GM23338 (cell line): ENCODE measurements around the gene VILL. TPM values are rescaled to one million over a fixed set of nuclear protein-coding genes. Genes with fewer than 3 reads are reported as not detected.

Experiments
- ATAC-seq: fragments of 200-7000 bp; cut with Tn5 transposase; 3 replicates; pipeline ENCODE4 v1.9.1; 2020
- DNase-seq: peaks from one replicate; pipeline ENCODE4 v3.0.0-alpha.2; 2015; ENCODE audit warnings: low spot score
- H2AFZ ChIP-seq: fragments of 200-600 bp; sonication (generic); 2 replicates; pipeline ENCODE4 v1.8.0; 2016; ENCODE audit warnings: antibody characterized with exemption, mild to moderate bottlenecking, moderate library complexity
- H3F3A ChIP-seq: fragments of 200-600 bp; sonication (generic); replicated peaks from 2 replicates; pipeline ENCODE4 v1.8.0; 2017; ENCODE audit warnings: antibody characterized with exemption, mixed run types, low read depth
- H3K27ac ChIP-seq: fragments of 200-600 bp; sonication (generic); 2 replicates; pipeline ENCODE4 v1.6.1; 2016; ENCODE audit warnings: low read depth
- H3K27me3 ChIP-seq: fragments of 200-600 bp; sonication (generic); 2 replicates; pipeline ENCODE4 v1.8.0; 2016; ENCODE audit warnings: mild to moderate bottlenecking, mixed run types, moderate library complexity; ENCODE audit not compliant: insufficient read depth
- H3K36me3 ChIP-seq: fragments of 200-600 bp; sonication (generic); 2 replicates; pipeline ENCODE4 v1.8.0; 2016; ENCODE audit warnings: mild to moderate bottlenecking; ENCODE audit not compliant: insufficient read depth
- H3K4me1 ChIP-seq: fragments of 200-600 bp; sonication (generic); 2 replicates; pipeline ENCODE4 v1.8.0; 2016; ENCODE audit warnings: mild to moderate bottlenecking, moderate library complexity; ENCODE audit not compliant: insufficient read depth
- H3K4me2 ChIP-seq: fragments of 200-600 bp; sonication (generic); 2 replicates; pipeline ENCODE4 v1.7.1; 2017; ENCODE audit warnings: mixed run types
- H3K4me3 ChIP-seq: fragments of 200-600 bp; sonication (generic); 2 replicates; pipeline ENCODE4 v1.6.1; 2016; ENCODE audit warnings: mixed run types
- H3K79me2 ChIP-seq: fragments of 200-600 bp; sonication (generic); replicated peaks from 2 replicates; pipeline ENCODE4 v1.8.0; 2017; ENCODE audit warnings: mild to moderate bottlenecking; ENCODE audit not compliant: insufficient read depth
- H3K9me2 ChIP-seq: fragments of 200-600 bp; sonication (generic); 2 replicates; pipeline ENCODE4 v1.8.0; 2017; ENCODE audit not compliant: insufficient read depth
- H4K20me1 ChIP-seq: fragments of 200-600 bp; sonication (generic); replicated peaks from 2 replicates; pipeline ENCODE4 v1.8.0; 2017; ENCODE audit warnings: mild to moderate bottlenecking; ENCODE audit not compliant: insufficient read depth
- H3K27ac Mint-ChIP-seq: 2 replicates; pipeline ENCODE4 v1.8.0; 2020; ENCODE audit warnings: inconsistent platforms, mild to moderate bottlenecking, moderate library complexity, mixed read lengths
- H3K27me3 Mint-ChIP-seq: 3 replicates; pipeline ENCODE4 v1.8.0; 2022; ENCODE audit warnings: low read depth, mild to moderate bottlenecking, moderate library complexity, mixed read lengths, inconsistent platforms; ENCODE audit not compliant: insufficient read depth, poor library complexity
- H3K36me3 Mint-ChIP-seq: 3 replicates; pipeline ENCODE4 v1.8.0; 2021; ENCODE audit warnings: low read depth, mild to moderate bottlenecking, inconsistent platforms, moderate library complexity, mixed read lengths
- H3K4me1 Mint-ChIP-seq: 3 replicates; pipeline ENCODE4 v1.8.0; 2020; ENCODE audit warnings: mild to moderate bottlenecking, inconsistent platforms, mixed read lengths
- H3K4me3 Mint-ChIP-seq: 3 replicates; pipeline ENCODE4 v1.8.0; 2021; ENCODE audit warnings: moderate library complexity, mild to moderate bottlenecking, inconsistent platforms, mixed read lengths
- H3K9me3 Mint-ChIP-seq: 3 replicates; pipeline ENCODE4 v1.8.0; 2020; ENCODE audit warnings: moderate library complexity, mild to moderate bottlenecking, inconsistent platforms, mixed read lengths
- CTCF ChIP-seq, 2 experiments: fragments of 200-600 bp in 1 of 2; sonication (generic) in 1 of 2; conservative IDR thresholded peaks; 2 replicates each; pipeline versions ENCODE4 v1.5.1 to v1.6.1; 2016 to 2017; ENCODE audit warnings: antibody characterized with exemption in 2 of 2, low read depth in 2 of 2, mild to moderate bottlenecking in 2 of 2, moderate library complexity in 1 of 2
- ETS1 ChIP-seq: IDR thresholded peaks from 2 replicates; pipeline ENCODE4 v1.6.1; 2016; ENCODE audit warnings: antibody characterized with exemption
- EZH2 ChIP-seq: fragments of 200-600 bp; sonication (generic); IDR thresholded peaks from one replicate; pipeline ENCODE4 v1.8.0; 2017; ENCODE audit warnings: antibody characterized with exemption, mild to moderate bottlenecking, low read depth; ENCODE audit not compliant: unreplicated experiment
- JUNB ChIP-seq: IDR thresholded peaks from one replicate; pipeline ENCODE4 v1.6.1; 2016; ENCODE audit warnings: antibody characterized with exemption; ENCODE audit not compliant: unreplicated experiment
- NANOG ChIP-seq: IDR thresholded peaks from 2 replicates; pipeline ENCODE4 v1.6.1; 2016; ENCODE audit warnings: antibody characterized with exemption, borderline replicate concordance
- microRNA-seq: library from miRNA; unstranded; fragments of <30 nt; microRNA quantifications from one replicate; pipeline ENCODE4, GENCODE V29; 2017
- polyA plus RNA-seq: library from polyadenylated mRNA; unstranded; fragments of >200 nt; fragmentation: Nextera tagmentation; extraction: Ambion mirVana; gene quantifications from 2 replicates; pipeline ENCODE4 v1.2.1, GENCODE V29; 2016
- small RNA-seq: library from RNA; depleted of rRNA; stranded (forward); fragments of <200 nt; gene quantifications from one replicate; pipeline ENCODE3, GENCODE V24; 2014; ENCODE audit warnings: low replicate concordance
- total RNA-seq: library from RNA; depleted of rRNA; stranded (reverse); fragments of >200 nt; shearing (Covaris generic); gene quantifications from 2 replicates; pipeline ENCODE4 v1.2.3, GENCODE V29; 2014; rRNA removed
- TF ChIP-seq, protein P1 (sequence below): IDR thresholded peaks from one replicate; pipeline ENCODE4 v1.6.1; 2018; ENCODE audit warnings: antibody characterized with exemption; ENCODE audit not compliant: unreplicated experiment

Gene VILL
- total and polyA plus RNA-seq, 2 experiments from 2014 or later: 2.7 to 9.8 TPM

DNA sequence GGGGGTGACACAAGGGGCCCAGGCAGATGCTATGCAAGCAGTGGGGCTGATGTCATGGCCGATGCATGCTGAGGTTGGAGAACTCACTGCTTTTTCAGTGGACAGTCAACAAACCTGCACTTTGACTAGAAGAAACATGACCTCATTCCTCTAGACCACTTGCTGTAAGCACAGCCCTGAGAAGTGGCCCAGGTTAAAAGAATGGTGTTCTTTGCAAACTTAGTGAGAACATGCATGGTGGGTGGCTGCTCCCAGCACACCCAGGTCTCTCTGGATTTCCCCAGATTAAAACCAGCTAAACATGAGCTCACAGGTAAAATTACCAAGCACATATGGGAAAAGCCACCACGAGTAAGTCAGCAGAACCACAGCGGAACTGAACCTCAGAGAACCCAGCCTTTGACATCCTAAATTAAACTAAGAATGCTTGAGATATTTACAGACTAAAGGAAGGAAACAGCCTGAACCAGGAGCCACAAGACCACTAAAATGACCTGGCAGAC lies 64.0 kb downstream of the VILL start:
- H2AFZ ChIP-seq: no peak overlapping the region
- H3K4me3 ChIP-seq: no peak overlapping the region
- H4K20me1 ChIP-seq: no peaks in the 10 kb centered on the region
- no peaks in the 10 kb centered on the region; the same call in 2 of the 3 replicates for H3K4me1 Mint-ChIP-seq
- no peaks in the 10 kb centered on the region for H3F3A ChIP-seq
- H3K27ac ChIP-seq: no peak overlapping the region
- TF ChIP-seq ETS1 (no peak), JUNB (no peak), NANOG (no peak), CTCF (conservative IDR thresholded peaks at IDR 0.05; ENCODE audit: low read depth in 2 of 2) (no peak), EZH2 (no peak)
- TF ChIP-seq, protein P1, sequence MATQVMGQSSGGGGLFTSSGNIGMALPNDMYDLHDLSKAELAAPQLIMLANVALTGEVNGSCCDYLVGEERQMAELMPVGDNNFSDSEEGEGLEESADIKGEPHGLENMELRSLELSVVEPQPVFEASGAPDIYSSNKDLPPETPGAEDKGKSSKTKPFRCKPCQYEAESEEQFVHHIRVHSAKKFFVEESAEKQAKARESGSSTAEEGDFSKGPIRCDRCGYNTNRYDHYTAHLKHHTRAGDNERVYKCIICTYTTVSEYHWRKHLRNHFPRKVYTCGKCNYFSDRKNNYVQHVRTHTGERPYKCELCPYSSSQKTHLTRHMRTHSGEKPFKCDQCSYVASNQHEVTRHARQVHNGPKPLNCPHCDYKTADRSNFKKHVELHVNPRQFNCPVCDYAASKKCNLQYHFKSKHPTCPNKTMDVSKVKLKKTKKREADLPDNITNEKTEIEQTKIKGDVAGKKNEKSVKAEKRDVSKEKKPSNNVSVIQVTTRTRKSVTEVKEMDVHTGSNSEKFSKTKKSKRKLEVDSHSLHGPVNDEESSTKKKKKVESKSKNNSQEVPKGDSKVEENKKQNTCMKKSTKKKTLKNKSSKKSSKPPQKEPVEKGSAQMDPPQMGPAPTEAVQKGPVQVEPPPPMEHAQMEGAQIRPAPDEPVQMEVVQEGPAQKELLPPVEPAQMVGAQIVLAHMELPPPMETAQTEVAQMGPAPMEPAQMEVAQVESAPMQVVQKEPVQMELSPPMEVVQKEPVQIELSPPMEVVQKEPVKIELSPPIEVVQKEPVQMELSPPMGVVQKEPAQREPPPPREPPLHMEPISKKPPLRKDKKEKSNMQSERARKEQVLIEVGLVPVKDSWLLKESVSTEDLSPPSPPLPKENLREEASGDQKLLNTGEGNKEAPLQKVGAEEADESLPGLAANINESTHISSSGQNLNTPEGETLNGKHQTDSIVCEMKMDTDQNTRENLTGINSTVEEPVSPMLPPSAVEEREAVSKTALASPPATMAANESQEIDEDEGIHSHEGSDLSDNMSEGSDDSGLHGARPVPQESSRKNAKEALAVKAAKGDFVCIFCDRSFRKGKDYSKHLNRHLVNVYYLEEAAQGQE: no peak
- H3K4me1 ChIP-seq: no peaks in the 10 kb centered on the region
- no peaks in the 10 kb centered on the region for H3K79me2 ChIP-seq
- peaks cover 7% of the 10 kb centered on the region; the same call in 1 of the 2 replicates for H3K9me2 ChIP-seq
- H3K4me3 Mint-ChIP-seq: no peak overlapping the region
- no peak overlapping the region for H3K4me2 ChIP-seq
- H3K27me3 ChIP-seq: no peaks in the 10 kb centered on the region
- H3K27ac Mint-ChIP-seq: no peak overlapping the region
- peaks cover 11% of the 10 kb centered on the region; the same call in 2 of the 3 replicates for H3K36me3 Mint-ChIP-seq
- H3K27me3 Mint-ChIP-seq: peaks cover 2% of the 10 kb centered on the region
- ATAC-seq: no peak
- no peak for DNase-seq
- H3K9me3 Mint-ChIP-seq: peaks cover 25% of the 10 kb centered on the region
- H3K36me3 ChIP-seq: no peaks in the 10 kb centered on the region; the same call in 1 of the 2 replicates

Small RNA genes lying within 50 kb of the gene (microRNA-seq; reads per million reads assigned to microRNA genes)
- 2.0 reads per million for gene MIR26A1

Small RNA genes lying within 50 kb of the gene (small RNA-seq; reads per million reads assigned to genes)
- gene MIR26A1 (0.20 reads per million), gene RF00019 (not detected)

Other genes starting within 250 kb of the VILL start
- 41.2 and 42.0 TPM in 2 replicates for gene CTDSPL, start 128.9 kb upstream of the VILL start, total RNA-seq
- 23.2 and 23.8 TPM in 2 replicates for gene CTDSPL, start 128.9 kb upstream of the VILL start, polyA plus RNA-seq
- 21.3 and 24.4 TPM in 2 replicates for gene PLCD1, start 38.9 kb downstream of the VILL start, total RNA-seq
- 15.3 and 16.0 TPM in 2 replicates for gene PLCD1, start 38.9 kb downstream of the VILL start, polyA plus RNA-seq
- gene DLEC1, start 48.4 kb downstream of the VILL start, total RNA-seq: 0.19 and 0.31 TPM in 2 replicates
- gene DLEC1, start 48.4 kb downstream of the VILL start, polyA plus RNA-seq: 0.66 and 0.71 TPM in 2 replicates
- 21.4 and 23.2 TPM in 2 replicates for gene ACAA1, start 146.3 kb downstream of the VILL start, total RNA-seq
- gene ACAA1, start 146.3 kb downstream of the VILL start, polyA plus RNA-seq: 25.9 and 26.6 TPM in 2 replicates
- 26.0 and 42.6 TPM in 2 replicates for gene MYD88, start 147.9 kb downstream of the VILL start, total RNA-seq
- 14.4 and 15.5 TPM in 2 replicates for gene MYD88, start 147.9 kb downstream of the VILL start, polyA plus RNA-seq
- 39.3 and 41.1 TPM in 2 replicates for gene OXSR1, start 174.8 kb downstream of the VILL start, total RNA-seq
- gene OXSR1, start 174.8 kb downstream of the VILL start, polyA plus RNA-seq: 15.5 and 16.0 TPM in 2 replicates